ENCODE measurements around the gene YEATS4. TPM values are rescaled to one million over a fixed set of nuclear protein-coding genes. Genes with fewer than 3 reads are reported as not detected.

The YEATS4 gene
- total RNA-seq, 2 donors from 2014 or later, result 16.4 to 18.2 TPM

DNA sequence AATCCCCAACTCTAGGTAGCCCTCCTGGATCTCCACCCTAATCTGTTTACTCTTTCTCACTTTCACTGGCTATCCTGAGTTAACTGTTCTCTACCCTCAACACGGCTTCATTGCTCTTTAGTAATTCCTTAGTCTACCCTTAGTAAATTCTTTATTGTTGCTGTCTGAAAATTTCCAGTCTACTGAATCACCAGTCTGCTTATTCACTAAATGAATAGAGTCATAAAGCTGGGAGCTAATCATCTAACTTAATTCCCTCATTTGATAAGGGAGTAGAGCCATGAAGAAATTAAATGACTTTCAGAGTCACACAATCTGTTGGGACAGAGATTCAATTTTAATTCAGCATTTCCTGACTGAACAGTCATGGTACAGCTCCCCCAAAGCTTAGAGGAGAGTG, 36.5 kb downstream of the YEATS4 start:
- Histone ChIP-seq H3K36me3 (no peaks in the 10 kb centered on the region), H3K27ac (no peak overlapping the region), H3K4me1 (no peaks in the 10 kb centered on the region), H3K27me3 (no peaks in the 10 kb centered on the region), H3K9ac (ENCODE audit: low read depth in 2 of 2, low read length in 2 of 2) (no peak overlapping the region), H3K4me3 (no peak overlapping the region), H3K9me3 (no peaks in the 10 kb centered on the region)
- TF ChIP-seq, protein P1, sequence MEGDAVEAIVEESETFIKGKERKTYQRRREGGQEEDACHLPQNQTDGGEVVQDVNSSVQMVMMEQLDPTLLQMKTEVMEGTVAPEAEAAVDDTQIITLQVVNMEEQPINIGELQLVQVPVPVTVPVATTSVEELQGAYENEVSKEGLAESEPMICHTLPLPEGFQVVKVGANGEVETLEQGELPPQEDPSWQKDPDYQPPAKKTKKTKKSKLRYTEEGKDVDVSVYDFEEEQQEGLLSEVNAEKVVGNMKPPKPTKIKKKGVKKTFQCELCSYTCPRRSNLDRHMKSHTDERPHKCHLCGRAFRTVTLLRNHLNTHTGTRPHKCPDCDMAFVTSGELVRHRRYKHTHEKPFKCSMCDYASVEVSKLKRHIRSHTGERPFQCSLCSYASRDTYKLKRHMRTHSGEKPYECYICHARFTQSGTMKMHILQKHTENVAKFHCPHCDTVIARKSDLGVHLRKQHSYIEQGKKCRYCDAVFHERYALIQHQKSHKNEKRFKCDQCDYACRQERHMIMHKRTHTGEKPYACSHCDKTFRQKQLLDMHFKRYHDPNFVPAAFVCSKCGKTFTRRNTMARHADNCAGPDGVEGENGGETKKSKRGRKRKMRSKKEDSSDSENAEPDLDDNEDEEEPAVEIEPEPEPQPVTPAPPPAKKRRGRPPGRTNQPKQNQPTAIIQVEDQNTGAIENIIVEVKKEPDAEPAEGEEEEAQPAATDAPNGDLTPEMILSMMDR (IDR thresholded peaks at IDR 0.05), result no peak
- no peak for DNase-seq
- intact Hi-C loops (cut with DNase I), result no loop called here

DNA sequence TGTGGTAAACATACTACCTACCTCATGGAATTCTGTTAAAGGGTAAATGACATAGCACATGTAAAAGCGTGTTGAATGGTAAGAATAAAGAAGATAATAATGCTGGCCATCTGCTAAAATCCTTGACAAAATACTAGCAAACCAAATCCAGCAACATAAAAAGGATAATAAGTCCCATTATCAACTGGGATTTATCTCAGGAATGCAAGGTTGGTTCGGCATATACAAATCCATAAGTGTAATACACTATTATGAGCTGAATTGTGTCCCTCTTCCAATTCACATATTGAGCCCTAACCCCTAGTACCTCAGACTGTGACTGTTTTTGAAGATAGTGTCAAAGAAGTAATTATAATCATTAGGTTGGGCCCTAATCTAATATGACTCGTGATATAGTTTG, 37.4 kb downstream of the YEATS4 start:
- no peak for DNase-seq
- Histone ChIP-seq H3K27me3 (no peaks in the 10 kb centered on the region), H3K4me3 (no peak overlapping the region), H3K9ac (ENCODE audit: low read depth in 2 of 2, low read length in 2 of 2) (no peak overlapping the region), H3K4me1 (no peaks in the 10 kb centered on the region), H3K9me3 (no peaks in the 10 kb centered on the region), H3K27ac (no peak overlapping the region), H3K36me3 (no peaks in the 10 kb centered on the region)
- TF ChIP-seq, protein P1 (IDR thresholded peaks at IDR 0.05), result no peak
- intact Hi-C loops (cut with DNase I), result no loop called here

GRCh38 chr12:69397978-69398377, 38.4 kb downstream of the YEATS4 start:
- H3K9me3 ChIP-seq, result no peaks in the 10 kb centered on the region
- intact Hi-C loops (cut with DNase I), result no loop called here
- TF ChIP-seq, protein P1 (IDR thresholded peaks at IDR 0.05), result no peak
- no peak overlapping the region for H3K27ac ChIP-seq
- no peaks in the 10 kb centered on the region for H3K27me3 ChIP-seq
- DNase-seq, result no peak
- no peaks in the 10 kb centered on the region for H3K4me1 ChIP-seq
- H3K36me3 ChIP-seq, result no peaks in the 10 kb centered on the region
- no peak overlapping the region for H3K9ac ChIP-seq (ENCODE audit: low read depth in 2 of 2, low read length in 2 of 2)
- H3K4me3 ChIP-seq, result no peak overlapping the region

GRCh38 chr12:69401940-69402339, 42.4 kb downstream of the YEATS4 start:
- H3K27me3 ChIP-seq, result no peaks in the 10 kb centered on the region
- no peak overlapping the region for H3K27ac ChIP-seq
- TF ChIP-seq, protein P1 (IDR thresholded peaks at IDR 0.05), result no peak
- no peaks in the 10 kb centered on the region for H3K4me1 ChIP-seq
- no peaks in the 10 kb centered on the region for H3K9me3 ChIP-seq
- no peak for DNase-seq
- H3K4me3 ChIP-seq, result no peak overlapping the region
- intact Hi-C loops (cut with DNase I), result no loop called here
- no peak overlapping the region for H3K9ac ChIP-seq (ENCODE audit: low read depth in 2 of 2, low read length in 2 of 2)
- H3K36me3 ChIP-seq, result no peaks in the 10 kb centered on the region

GRCh38 chr12:69404851-69405565, 45.5 kb downstream of the YEATS4 start:
- H3K4me3 ChIP-seq, result no peak overlapping the region
- no peaks in the 10 kb centered on the region for H3K9me3 ChIP-seq
- H3K9ac ChIP-seq (ENCODE audit: low read depth in 2 of 2, low read length in 2 of 2), result no peak overlapping the region
- H3K27ac ChIP-seq, result no peak overlapping the region
- no peak for DNase-seq
- no peaks in the 10 kb centered on the region for H3K4me1 ChIP-seq
- H3K36me3 ChIP-seq, result no peaks in the 10 kb centered on the region
- H3K27me3 ChIP-seq, result no peaks in the 10 kb centered on the region
- TF ChIP-seq, protein P1 (IDR thresholded peaks at IDR 0.05), result no peak
- intact Hi-C loops (cut with DNase I), result no loop called here
